B cell (primary cell): ENCODE data around the gene ARL4A.

Source experiments
- EZH2 ChIP-seq: IDR thresholded peaks from 2 replicates; pipeline ENCODE4 v1.6.1; 2012; ENCODE audit warnings: borderline replicate concordance, low read depth, mild to moderate bottlenecking, moderate library complexity, low read length; ENCODE audit not compliant: insufficient read depth, poor library complexity, severe bottlenecking
- TF ChIP-seq, protein P1 (sequence below): fragments of 200-600 bp; IDR thresholded peaks from one replicate; pipeline ENCODE4 v1.8.0; 2022; ENCODE audit warnings: antibody characterized with exemption, mild to moderate bottlenecking

DNA sequence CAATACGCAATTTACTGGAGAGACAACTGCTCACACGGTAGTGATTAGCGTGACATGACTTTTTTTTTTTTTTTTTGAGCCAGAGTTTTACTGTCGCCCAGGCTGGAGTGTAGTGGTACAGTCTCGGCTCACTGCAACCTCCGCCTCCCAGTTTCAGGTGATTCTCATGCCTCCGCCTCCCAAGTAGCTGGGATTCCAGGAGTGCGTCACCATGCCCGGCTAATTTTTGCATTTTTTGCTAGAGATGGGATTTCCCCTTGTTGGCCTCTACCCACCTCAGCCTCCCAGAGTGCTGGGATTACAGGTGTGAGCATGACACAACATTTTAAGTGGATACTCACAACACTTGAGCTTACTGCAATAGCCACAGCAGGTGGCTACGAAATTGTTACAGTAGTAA, 11.9 kb downstream of the ARL4A start:
- TF ChIP-seq, protein P1, sequence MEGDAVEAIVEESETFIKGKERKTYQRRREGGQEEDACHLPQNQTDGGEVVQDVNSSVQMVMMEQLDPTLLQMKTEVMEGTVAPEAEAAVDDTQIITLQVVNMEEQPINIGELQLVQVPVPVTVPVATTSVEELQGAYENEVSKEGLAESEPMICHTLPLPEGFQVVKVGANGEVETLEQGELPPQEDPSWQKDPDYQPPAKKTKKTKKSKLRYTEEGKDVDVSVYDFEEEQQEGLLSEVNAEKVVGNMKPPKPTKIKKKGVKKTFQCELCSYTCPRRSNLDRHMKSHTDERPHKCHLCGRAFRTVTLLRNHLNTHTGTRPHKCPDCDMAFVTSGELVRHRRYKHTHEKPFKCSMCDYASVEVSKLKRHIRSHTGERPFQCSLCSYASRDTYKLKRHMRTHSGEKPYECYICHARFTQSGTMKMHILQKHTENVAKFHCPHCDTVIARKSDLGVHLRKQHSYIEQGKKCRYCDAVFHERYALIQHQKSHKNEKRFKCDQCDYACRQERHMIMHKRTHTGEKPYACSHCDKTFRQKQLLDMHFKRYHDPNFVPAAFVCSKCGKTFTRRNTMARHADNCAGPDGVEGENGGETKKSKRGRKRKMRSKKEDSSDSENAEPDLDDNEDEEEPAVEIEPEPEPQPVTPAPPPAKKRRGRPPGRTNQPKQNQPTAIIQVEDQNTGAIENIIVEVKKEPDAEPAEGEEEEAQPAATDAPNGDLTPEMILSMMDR, result no peak
- no peak for TF ChIP-seq EZH2
